Subcutaneous abdominal adipose tissue (tissue), 5 donors: ENCODE results near the gene MED27.

ENCODE experiments used
- H3K27ac ChIP-seq: one replicate; pipeline ENCODE4 v1.7.0; 2013; ENCODE audit warnings: low read depth, mild to moderate bottlenecking, inconsistent platforms, low read length, moderate library complexity
- H3K27me3 ChIP-seq, 5 donors: one replicate each; pipeline ENCODE4 v1.7.0; 2013; ENCODE audit warnings: low read length in 5 of 5, inconsistent platforms in 1 of 5; ENCODE audit not compliant: control insufficient read depth in 5 of 5, insufficient read depth in 4 of 5
- H3K36me3 ChIP-seq, 5 donors: one replicate each; pipeline ENCODE4 v1.7.0; 2013; ENCODE audit warnings: low read length in 5 of 5; ENCODE audit not compliant: control insufficient read depth in 5 of 5, insufficient read depth in 5 of 5
- H3K4me1 ChIP-seq, 5 donors: one replicate each; pipeline ENCODE4 v1.7.0; 2013; ENCODE audit warnings: low read length in 5 of 5, mild to moderate bottlenecking in 3 of 5, moderate library complexity in 1 of 5; ENCODE audit not compliant: control insufficient read depth in 5 of 5, insufficient read depth in 5 of 5
- H3K4me3 ChIP-seq, 5 donors: one replicate each; pipeline ENCODE4 v1.7.0; 2013; ENCODE audit warnings: low read length in 5 of 5, low read depth in 1 of 5
- H3K9ac ChIP-seq, 5 donors: one replicate each; pipeline ENCODE4 v1.7.0; 2013; ENCODE audit warnings: low read length in 5 of 5, mild to moderate bottlenecking in 4 of 5, moderate library complexity in 3 of 5
- H3K9me3 ChIP-seq, 5 donors: one replicate each; pipeline ENCODE4 v1.7.0; 2013; ENCODE audit warnings: low read length in 5 of 5; ENCODE audit not compliant: control insufficient read depth in 5 of 5
- donor health status: healthy.
- donor health status: healthy.
- donor health status: healthy.
- donor health status: healthy.
- donor health status: healthy.

Gene MED27

GRCh38 chr9:132023419-132024180 is 56.1 kb downstream of the MED27 start:
- no peaks in the 10 kb centered on the region for H3K9me3 ChIP-seq
- H3K27ac ChIP-seq, result no peak overlapping the region
- peaks cover 5 to 34% (median 16%) of the 10 kb centered on the region in 5 donors for H3K4me1 ChIP-seq
- H3K36me3 ChIP-seq, result no peaks in the 10 kb centered on the region
- H3K27me3 ChIP-seq, result no peaks in the 10 kb centered on the region
- no peak overlapping the region for H3K4me3 ChIP-seq
- no peak overlapping the region for H3K9ac ChIP-seq

GRCh38 chr9:132020820-132021510 is 58.7 kb downstream of the MED27 start:
- Histone ChIP-seq H3K27me3 (no peaks in the 10 kb centered on the region), H3K4me1 (peaks cover 5 to 34% (median 16%) of the 10 kb centered on the region in 5 donors), H3K9me3 (no peaks in the 10 kb centered on the region), H3K4me3 (no peak overlapping the region), H3K9ac (no peak overlapping the region), H3K36me3 (no peaks in the 10 kb centered on the region), H3K27ac (no peak overlapping the region)

GRCh38 chr9:132020272-132020671 is 59.4 kb downstream of the MED27 start:
- Histone ChIP-seq H3K27ac (no peak overlapping the region), H3K4me1 (peaks cover 5 to 34% (median 16%) of the 10 kb centered on the region in 5 donors), H3K9ac (no peak overlapping the region), H3K9me3 (no peaks in the 10 kb centered on the region), H3K36me3 (no peaks in the 10 kb centered on the region), H3K4me3 (no peak overlapping the region), H3K27me3 (no peaks in the 10 kb centered on the region)

GRCh38 chr9:132019702-132020101 is 60.0 kb downstream of the MED27 start:
- no peak overlapping the region for H3K4me3 ChIP-seq
- no peak overlapping the region for H3K9ac ChIP-seq
- H3K9me3 ChIP-seq, result no peaks in the 10 kb centered on the region
- peaks cover 5 to 34% (median 16%) of the 10 kb centered on the region in 5 donors for H3K4me1 ChIP-seq
- H3K27ac ChIP-seq, result no peak overlapping the region
- H3K36me3 ChIP-seq, result no peaks in the 10 kb centered on the region
- no peaks in the 10 kb centered on the region for H3K27me3 ChIP-seq

- no peak overlapping the region for H3K27ac ChIP-seq
- H3K4me1 ChIP-seq, result peaks cover 5 to 34% (median 16%) of the 10 kb centered on the region in 5 donors
- H3K4me3 ChIP-seq, result no peak overlapping the region
- H3K36me3 ChIP-seq, result peaks cover 0 to 3% (median 0%) of the 10 kb centered on the region in 5 donors
- H3K27me3 ChIP-seq, result no peaks in the 10 kb centered on the region
- H3K9ac ChIP-seq, result no peak overlapping the region
- H3K9me3 ChIP-seq, result no peaks in the 10 kb centered on the region
Observed at GRCh38 chr9:132018957-132019405, 60.7 kb downstream of the MED27 start.

- Histone ChIP-seq H3K27ac (no peak overlapping the region), H3K36me3 (peaks cover 4 to 8% (median 5%) of the 10 kb centered on the region in 5 donors), H3K4me3 (no peak overlapping the region), H3K27me3 (no peaks in the 10 kb centered on the region), H3K9me3 (no peaks in the 10 kb centered on the region), H3K4me1 (peaks cover 5 to 25% (median 16%) of the 10 kb centered on the region in 5 donors), H3K9ac (no peak overlapping the region)
Observed at GRCh38 chr9:132016456-132016855, 63.2 kb downstream of the MED27 start.

- H3K4me3 ChIP-seq, result no peak overlapping the region
- H3K9ac ChIP-seq, result no peak overlapping the region
- no peak overlapping the region for H3K27ac ChIP-seq
- peaks cover 5 to 19% (median 15%) of the 10 kb centered on the region in 5 donors for H3K4me1 ChIP-seq
- H3K36me3 ChIP-seq, result peaks cover 4 to 8% (median 5%) of the 10 kb centered on the region in 5 donors
- H3K9me3 ChIP-seq, result no peaks in the 10 kb centered on the region
- no peaks in the 10 kb centered on the region for H3K27me3 ChIP-seq
Observed at GRCh38 chr9:132015866-132016265, 63.8 kb downstream of the MED27 start.

- H3K4me3 ChIP-seq, result no peak overlapping the region
- no peaks in the 10 kb centered on the region for H3K27me3 ChIP-seq
- no peaks in the 10 kb centered on the region for H3K9me3 ChIP-seq
- no peak overlapping the region for H3K27ac ChIP-seq
- peaks cover 4 to 9% (median 5%) of the 10 kb centered on the region in 5 donors for H3K36me3 ChIP-seq
- peaks cover 0 to 5% (median 1%) of the 10 kb centered on the region in 5 donors for H3K4me1 ChIP-seq
- no peak overlapping the region for H3K9ac ChIP-seq
Observed at GRCh38 chr9:132014218-132014805, 65.4 kb downstream of the MED27 start.

- H3K9ac ChIP-seq, result no peak overlapping the region
- H3K4me1 ChIP-seq, result peaks cover 0 to 10% (median 4%) of the 10 kb centered on the region in 5 donors
- no peak overlapping the region for H3K27ac ChIP-seq
- H3K36me3 ChIP-seq, result peaks cover 4 to 11% (median 5%) of the 10 kb centered on the region in 5 donors
- no peak overlapping the region for H3K4me3 ChIP-seq
- H3K9me3 ChIP-seq, result no peaks in the 10 kb centered on the region
- no peaks in the 10 kb centered on the region for H3K27me3 ChIP-seq
Observed at GRCh38 chr9:132012704-132013357, 66.8 kb downstream of the MED27 start.
